KOPT-K1 (cell line): ENCODE measurements around the gene FRY.

Experiments
- H3K27ac ChIP-seq: fragments of 200-600 bp; sonication (generic); 2 replicates; pipeline ENCODE4 v1.5.1; 2016; ENCODE audit warnings: antibody characterized with exemption, mild to moderate bottlenecking, low read depth, low read length; ENCODE audit not compliant: poor library complexity, severe bottlenecking
- H3K36me3 ChIP-seq: fragments of 200-600 bp; sonication (generic); 2 replicates; pipeline ENCODE4 v1.5.1; 2017; ENCODE audit warnings: antibody characterized with exemption, mild to moderate bottlenecking, low read length, moderate library complexity; ENCODE audit not compliant: insufficient read depth
- H3K9me3 ChIP-seq: fragments of 200-600 bp; sonication (generic); 2 replicates; pipeline ENCODE4 v1.5.1; 2017; ENCODE audit warnings: antibody characterized with exemption, low read length, mild to moderate bottlenecking; ENCODE audit not compliant: insufficient read depth, poor library complexity, severe bottlenecking

The FRY gene

DNA sequence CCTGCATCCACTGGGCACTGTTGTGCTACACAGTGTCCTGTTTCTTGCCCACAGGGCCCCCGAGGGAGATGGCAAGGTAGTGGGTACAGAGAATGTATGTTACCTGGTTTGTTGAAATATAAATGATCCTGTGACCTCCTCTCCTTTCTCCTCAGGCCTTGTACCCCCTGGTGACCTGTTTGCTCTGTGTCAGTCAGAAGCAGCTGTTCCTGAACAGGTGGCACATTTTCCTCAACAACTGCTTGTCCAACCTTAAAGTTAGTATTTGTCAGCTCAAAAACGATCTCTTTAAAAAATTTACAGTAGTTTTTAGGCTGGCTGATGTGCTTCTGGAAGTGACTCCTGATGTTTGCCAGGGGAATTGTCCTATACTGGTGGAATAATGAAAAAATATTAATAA lies 105.1 kb downstream of the FRY start:
- Histone ChIP-seq H3K36me3 (no peaks in the 10 kb centered on the region), H3K9me3 (no peaks in the 10 kb centered on the region), H3K27ac (no peak overlapping the region)

DNA sequence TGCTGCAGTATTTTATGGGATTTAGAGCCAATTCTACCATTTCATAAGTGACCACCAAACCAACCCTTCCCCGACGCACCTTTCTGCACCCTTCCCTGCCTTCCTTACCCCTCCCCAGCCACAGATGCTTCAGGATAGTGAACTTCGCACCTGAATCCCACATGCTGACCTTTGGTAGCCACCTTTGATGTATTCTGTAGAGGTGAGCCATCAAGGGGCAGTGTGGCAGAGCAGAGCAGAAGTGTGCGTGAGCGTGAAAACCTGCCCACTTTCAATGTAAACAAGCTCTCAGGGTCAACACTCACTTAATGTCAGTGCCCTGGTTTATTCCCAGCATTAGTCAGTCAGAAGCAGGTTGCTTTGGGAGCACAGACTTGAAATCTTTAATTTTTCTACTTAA lies 107.7 kb downstream of the FRY start:
- H3K36me3 ChIP-seq = no peaks in the 10 kb centered on the region
- H3K27ac ChIP-seq = no peak overlapping the region
- no peaks in the 10 kb centered on the region for H3K9me3 ChIP-seq

DNA sequence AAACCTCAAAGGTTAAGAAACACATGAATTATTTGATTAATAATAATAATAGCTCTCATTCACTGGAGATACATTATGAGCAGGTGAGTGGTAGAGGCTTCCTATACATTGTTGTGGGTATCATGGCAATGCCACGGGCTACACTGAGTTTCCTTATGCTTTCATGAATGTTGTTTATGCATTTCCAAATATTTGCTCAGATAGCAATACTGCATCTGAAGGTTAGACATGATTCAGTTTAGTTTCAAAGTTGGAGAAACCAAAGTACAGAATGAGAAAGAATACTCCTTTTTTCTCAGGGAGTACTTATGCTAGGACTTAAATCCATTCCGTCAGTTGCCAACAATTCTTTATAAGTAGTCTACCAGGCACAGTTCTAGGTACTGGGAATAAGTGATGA lies 108.5 kb downstream of the FRY start:
- Histone ChIP-seq H3K9me3 (no peaks in the 10 kb centered on the region), H3K36me3 (no peaks in the 10 kb centered on the region), H3K27ac (no peak overlapping the region)

DNA sequence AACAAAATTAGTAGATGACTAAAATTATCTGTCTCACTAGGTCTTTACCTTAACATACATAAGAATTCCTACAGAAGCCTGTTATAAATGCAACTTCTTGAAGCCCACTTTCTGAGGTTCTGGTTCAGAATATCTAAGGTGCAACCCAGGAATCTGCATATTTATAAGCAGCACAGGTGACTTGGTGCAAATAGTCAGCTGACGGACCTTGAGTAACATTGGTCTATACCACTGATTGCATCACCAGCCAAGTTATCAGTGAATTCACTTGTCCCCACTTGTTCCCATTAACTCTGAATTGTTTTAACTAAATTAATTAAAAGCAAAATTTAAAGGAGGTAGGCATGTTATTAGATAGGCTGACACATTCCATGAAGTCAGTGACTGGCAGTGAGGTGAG lies 109.9 kb downstream of the FRY start:
- H3K9me3 ChIP-seq = no peaks in the 10 kb centered on the region
- no peaks in the 10 kb centered on the region for H3K36me3 ChIP-seq
- H3K27ac ChIP-seq = no peak overlapping the region

DNA sequence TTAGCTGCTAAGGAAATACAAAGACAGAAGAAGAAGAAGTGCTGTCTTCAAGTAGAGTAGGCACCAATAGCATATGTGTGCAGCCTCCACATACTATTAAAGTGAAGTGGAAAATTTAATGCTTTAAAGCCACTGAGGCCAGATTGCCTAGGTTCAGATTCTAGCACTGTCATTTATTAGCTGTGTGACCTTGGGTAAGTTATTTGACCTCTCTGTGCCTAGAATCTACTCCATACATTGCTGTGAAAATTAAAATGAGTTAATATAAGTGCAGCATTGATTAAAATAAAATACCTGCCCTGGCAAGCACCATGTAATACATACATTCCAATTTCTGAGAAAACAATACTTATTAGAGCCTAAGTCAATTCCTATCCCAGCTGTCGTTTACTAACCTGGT lies 110.5 kb downstream of the FRY start:
- Histone ChIP-seq H3K27ac (no peak overlapping the region), H3K36me3 (no peaks in the 10 kb centered on the region)

DNA sequence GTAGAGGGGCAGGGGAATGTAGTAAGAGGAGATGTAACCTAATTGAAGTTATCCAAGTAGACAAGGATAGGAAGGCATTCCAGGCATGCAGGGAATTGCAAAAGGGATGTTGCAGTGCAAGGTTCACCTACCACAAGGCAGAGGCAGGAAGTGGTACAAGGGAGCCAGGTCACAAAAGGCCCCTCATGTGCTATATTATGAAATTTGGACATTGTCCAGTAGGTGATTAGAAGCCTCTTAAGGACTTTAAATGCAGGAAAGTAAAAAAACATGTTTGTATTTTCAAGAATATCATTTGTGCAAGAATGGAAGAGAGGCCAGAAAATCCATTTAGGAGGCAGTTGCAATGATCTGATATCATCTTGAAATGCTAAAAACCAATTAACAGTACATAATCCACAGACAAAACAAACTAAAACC lies 111.4 kb downstream of the FRY start:
- no peak overlapping the region for H3K27ac ChIP-seq
- no peaks in the 10 kb centered on the region for H3K9me3 ChIP-seq
- no peaks in the 10 kb centered on the region for H3K36me3 ChIP-seq

More for the DNA sequence above, 110.5 kb downstream of the FRY start:
- no peaks in the 10 kb centered on the region for H3K9me3 ChIP-seq

DNA sequence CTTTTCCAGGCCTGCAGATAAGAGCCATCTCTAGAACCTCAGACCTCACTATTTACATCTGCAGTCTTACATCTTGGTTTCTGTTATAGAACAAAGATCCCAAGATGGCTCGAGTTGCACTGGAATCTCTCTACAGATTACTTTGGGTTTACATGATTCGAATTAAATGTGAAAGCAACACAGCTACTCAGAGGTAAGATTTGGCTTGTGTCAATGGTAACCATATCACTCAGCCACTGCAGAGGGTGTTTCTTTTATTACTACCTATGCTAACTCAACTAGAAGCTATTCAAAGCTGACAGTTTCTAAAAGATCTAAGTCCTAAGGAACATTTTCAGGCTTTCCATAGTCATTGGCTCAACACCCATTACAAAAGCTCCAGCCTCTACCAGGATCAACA lies 115.6 kb downstream of the FRY start:
- no peak overlapping the region for H3K27ac ChIP-seq

DNA sequence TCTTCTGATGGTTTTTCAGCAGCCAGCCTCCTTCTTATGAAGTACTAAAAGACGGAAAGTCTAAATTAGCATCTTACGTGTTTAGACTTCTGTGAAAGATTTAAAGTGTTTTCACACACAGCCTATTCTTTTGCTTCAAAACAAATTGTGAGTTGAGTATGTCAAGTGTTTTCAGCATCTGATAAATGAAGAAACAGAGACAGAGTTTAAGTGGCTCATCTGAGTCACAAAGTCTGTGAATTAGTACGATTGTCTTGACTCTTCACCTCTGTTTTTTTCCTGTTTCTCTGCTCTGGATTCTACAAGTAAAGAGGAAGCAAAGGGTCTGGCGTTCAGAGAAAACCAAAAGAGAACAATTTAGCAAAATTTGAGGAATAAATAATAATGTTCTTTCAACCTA lies 116.4 kb downstream of the FRY start:
- H3K27ac ChIP-seq = no peak overlapping the region
- no peaks in the 10 kb centered on the region for H3K36me3 ChIP-seq
- H3K9me3 ChIP-seq = no peaks in the 10 kb centered on the region

More for the DNA sequence above, 115.6 kb downstream of the FRY start:
- no peaks in the 10 kb centered on the region for H3K36me3 ChIP-seq
- H3K9me3 ChIP-seq = no peaks in the 10 kb centered on the region

DNA sequence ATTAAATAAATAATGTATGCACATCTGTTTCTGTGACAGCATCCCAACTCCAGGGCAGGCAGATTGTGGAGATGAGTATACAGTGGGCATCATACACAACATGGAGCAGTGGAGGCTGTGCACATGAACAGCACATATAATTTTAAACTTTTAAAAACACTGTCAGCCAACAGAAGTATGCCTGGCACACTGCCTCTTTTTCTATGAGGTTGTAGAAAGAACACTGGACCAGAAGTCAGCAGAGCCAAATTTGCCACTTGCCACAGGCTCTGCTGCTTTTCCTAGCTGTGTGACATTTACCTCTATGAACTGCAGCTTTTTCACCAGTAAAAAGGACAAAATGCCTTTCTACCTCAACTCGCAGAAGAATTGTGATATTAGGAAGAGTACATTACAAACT lies 118.7 kb downstream of the FRY start:
- H3K27ac ChIP-seq = no peak overlapping the region
- H3K9me3 ChIP-seq = no peaks in the 10 kb centered on the region
- no peaks in the 10 kb centered on the region for H3K36me3 ChIP-seq

DNA sequence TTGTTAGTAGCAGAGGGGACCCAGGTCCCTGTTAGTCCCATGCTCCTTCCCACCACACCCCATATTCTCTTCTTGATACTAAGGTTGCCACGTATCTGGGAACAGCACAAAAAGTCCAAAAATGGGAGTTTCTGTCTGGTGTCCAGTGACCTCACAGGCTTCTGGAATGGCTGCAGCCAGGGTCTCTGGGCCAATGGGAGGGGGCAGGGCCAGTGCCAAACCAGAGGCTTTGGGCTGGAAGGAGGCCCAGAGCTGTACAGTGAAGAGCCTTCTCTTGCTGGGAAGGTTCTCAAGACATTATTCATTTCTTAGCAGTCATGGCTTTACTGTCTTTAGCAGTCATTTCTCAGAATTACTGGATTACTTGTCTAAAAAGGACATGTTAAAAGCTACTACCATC lies 119.2 kb downstream of the FRY start:
- H3K27ac ChIP-seq = no peak overlapping the region
- H3K36me3 ChIP-seq = no peaks in the 10 kb centered on the region
- no peaks in the 10 kb centered on the region for H3K9me3 ChIP-seq

DNA sequence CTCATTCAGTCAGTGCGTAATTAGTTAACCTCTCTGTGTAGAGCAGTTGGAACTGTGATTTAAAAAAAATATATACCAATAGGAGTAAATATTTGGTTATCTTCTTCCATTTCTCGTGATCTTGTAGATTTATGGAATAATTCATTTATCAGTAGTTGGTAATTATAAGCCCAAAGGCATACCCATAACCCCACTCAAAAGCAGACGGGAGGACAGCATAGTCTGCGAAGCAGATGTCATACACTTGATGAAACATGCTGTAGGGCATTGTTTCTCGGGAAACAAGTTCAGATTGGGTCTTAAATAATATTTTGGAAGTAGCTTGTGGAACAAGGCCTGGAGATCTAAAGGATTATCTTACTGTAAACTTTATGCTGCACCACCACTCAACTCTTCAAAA lies 119.7 kb downstream of the FRY start:
- no peaks in the 10 kb centered on the region for H3K9me3 ChIP-seq
- no peaks in the 10 kb centered on the region for H3K36me3 ChIP-seq
- no peak overlapping the region for H3K27ac ChIP-seq

DNA sequence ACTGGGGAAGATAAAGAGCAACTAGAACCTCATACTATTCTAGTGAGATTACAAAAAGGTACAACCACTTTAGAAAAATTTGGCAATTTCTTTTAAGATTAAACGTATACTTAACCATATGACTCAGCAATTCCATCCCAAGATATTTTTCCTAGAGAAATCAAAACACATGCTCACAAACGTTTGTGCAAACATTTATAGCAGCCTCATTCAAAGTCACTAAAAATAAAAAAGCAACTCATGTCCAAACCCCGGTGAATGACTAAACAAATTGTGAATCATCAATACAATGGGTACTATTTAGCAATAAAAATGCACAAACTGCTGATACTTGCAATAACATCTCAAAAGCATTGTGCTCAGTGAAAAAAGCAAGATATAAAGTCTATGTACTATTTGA lies 121.5 kb downstream of the FRY start:
- H3K9me3 ChIP-seq = no peaks in the 10 kb centered on the region
- no peak overlapping the region for H3K27ac ChIP-seq
- H3K36me3 ChIP-seq = no peaks in the 10 kb centered on the region

DNA sequence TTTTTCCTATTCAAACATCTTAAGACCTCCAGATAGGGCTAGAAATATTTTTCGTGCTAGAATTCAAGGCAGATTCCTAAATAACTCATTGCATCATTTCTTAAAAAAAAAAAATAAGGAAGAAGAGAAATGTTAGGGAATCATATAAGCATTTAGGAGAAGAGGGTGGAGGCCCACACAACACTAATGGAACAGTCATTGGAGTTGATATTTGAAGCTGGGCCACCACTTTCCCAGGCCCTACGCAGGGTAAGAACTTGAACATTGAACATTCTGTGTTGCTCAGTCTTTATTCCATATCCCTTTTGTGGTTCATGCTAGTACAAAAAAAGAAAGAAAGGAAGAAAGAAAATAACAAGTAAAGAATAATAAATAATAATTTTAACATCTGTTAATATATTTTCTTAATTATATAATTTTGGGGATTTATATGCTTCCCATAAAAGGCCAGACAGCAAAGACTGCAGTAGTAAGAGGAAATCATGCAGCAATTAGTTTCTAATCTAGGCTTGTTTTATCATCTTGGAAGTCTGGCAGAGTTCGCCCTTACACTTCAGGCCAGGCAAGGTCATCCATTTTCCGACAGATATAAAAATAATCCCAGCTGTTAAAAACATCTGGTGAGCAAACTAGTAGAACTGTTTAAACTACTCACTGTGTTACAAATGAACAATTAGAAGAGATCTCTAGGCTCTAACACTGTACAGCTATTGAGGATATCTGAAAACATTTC lies 127.7 kb downstream of the FRY start:
- no peak overlapping the region for H3K27ac ChIP-seq
- H3K36me3 ChIP-seq = no peaks in the 10 kb centered on the region
- no peaks in the 10 kb centered on the region for H3K9me3 ChIP-seq

DNA sequence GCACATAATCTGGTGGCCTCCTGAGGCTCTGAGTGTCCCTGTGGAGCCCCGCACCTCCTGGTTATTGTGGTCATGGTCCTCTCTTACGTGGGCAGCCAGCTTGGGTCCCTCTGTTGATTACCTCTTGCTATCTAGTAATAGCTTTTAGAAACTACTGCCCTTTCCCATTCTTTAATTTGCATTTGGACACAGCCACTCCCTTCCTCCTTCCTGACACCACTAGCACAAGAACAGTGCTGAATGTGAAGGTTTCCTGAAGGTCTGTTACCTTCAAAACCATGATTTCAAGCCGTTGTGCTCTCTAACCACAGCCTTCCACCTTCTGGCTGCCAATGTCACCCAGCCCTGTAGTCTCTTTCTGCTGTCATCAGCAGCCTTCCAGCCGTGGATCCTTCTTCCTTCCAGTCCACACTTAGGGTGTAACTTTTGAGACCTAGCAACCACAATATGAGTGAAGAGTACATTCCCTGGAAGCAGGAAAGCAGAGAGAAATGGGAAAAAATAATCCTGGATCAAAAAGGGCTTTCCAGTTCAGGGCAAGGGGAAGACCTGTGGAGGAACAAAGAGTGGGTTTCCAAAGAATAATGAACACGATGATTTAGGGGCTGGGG lies 130.9 kb downstream of the FRY start:
- Histone ChIP-seq H3K27ac (no peak overlapping the region), H3K36me3 (no peaks in the 10 kb centered on the region)

DNA sequence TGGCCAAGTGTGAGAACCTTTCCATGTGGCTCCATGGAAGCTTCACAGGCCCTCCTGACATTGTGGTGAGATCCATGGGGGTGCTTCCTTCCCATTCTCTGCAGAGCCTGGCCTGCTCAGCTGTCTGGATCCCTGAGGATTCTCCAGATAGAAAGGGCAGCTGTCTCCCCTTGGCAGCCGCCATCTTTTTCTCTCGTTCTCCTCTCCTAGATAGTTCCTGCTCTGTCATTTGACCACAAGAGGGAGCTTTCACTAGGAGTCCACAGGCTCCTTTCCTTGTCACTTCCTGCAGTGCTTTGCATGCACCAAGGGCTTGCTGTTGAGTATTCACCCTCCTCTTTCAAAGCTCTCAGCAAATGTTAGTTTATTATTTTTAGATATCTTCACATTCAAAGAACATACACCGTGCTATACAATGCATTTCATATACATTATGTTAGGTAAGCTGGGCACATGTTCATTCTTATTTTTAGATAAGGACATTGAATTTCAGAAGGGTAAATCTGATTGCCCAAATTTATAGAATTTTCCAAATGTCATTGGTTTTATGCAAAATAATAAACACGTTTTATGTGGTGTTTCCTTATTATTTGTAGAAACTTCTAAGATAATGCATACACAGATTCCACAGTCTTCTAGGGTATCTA lies 133.2 kb downstream of the FRY start:
- H3K9me3 ChIP-seq = no peaks in the 10 kb centered on the region
- H3K36me3 ChIP-seq = no peaks in the 10 kb centered on the region
- H3K27ac ChIP-seq = no peak overlapping the region

More for the DNA sequence above, 130.9 kb downstream of the FRY start:
- no peaks in the 10 kb centered on the region for H3K9me3 ChIP-seq

DNA sequence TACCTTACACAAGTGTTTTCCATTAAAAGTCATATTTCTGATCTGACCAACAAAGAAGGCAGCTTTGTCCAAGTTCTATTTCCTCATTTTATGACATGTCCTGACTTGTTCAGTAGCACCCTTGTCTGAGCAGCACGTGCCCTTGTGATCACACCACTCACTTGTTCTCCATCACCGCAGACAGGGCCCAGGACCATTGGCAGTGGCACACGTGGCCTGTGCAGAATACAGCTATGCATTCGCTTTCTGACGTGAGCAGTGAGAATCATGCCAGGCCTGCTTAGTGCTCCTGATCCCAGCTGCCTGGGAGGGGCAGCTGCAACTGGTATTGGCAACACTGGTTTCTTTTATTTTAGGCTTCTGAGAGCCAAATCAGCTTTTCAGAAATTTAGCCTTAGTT lies 134.2 kb downstream of the FRY start:
- Histone ChIP-seq H3K27ac (no peak overlapping the region), H3K36me3 (no peaks in the 10 kb centered on the region), H3K9me3 (no peaks in the 10 kb centered on the region)
